Aorta (tissue), 5 donors: ENCODE results near the gene SLC2A4. TPM values are rescaled to one million over a fixed set of nuclear protein-coding genes. Genes with fewer than 3 reads are reported as not detected.
"Not testable (repeated sequence)": the region's sequence is repeated elsewhere in the genome, so short reads cannot be mapped to it uniquely, and the experiment has no call there.

Experiments used
- ATAC-seq: fragments of 200-7000 bp; cut with Tn5 transposase; one replicate; pipeline ENCODE4 v1.9.1; 2022; ENCODE audit warnings: moderate library complexity; ENCODE audit not compliant: low FRiP score
- DNase-seq, 2 donors: peaks; one replicate each; pipeline ENCODE4 v3.0.0-alpha.2; 2020
- H3K27ac ChIP-seq, 2 donors: one replicate each; pipeline ENCODE4 v1.5.1; 2013; ENCODE audit warnings: low read length in 2 of 2, mild to moderate bottlenecking in 2 of 2, moderate library complexity in 2 of 2, control low read depth in 1 of 2, inconsistent platforms in 1 of 2, low read depth in 1 of 2
- H3K27me3 ChIP-seq, 2 donors: one replicate each; pipeline ENCODE4 v1.6.1; 2013; ENCODE audit warnings: control low read depth in 1 of 2, low read length in 1 of 2, mild to moderate bottlenecking in 1 of 2, moderate library complexity in 1 of 2; ENCODE audit not compliant: insufficient read depth in 2 of 2, control insufficient read depth in 1 of 2
- H3K36me3 ChIP-seq, 2 donors: one replicate each; pipeline ENCODE4 v1.6.1; 2013; ENCODE audit warnings: control low read depth in 1 of 2, low read length in 1 of 2, mild to moderate bottlenecking in 1 of 2; ENCODE audit not compliant: insufficient read depth in 2 of 2, control insufficient read depth in 1 of 2
- H3K4me1 ChIP-seq, 2 donors: one replicate each; pipeline ENCODE4 v1.6.1; 2013; ENCODE audit warnings: low read length in 2 of 2, control low read depth in 1 of 2, mild to moderate bottlenecking in 1 of 2, moderate library complexity in 1 of 2; ENCODE audit not compliant: insufficient read depth in 2 of 2, control insufficient read depth in 1 of 2
- H3K4me3 ChIP-seq, 2 donors: one replicate each; pipeline ENCODE4 v1.5.1; 2013; ENCODE audit warnings: low read length in 2 of 2, control low read depth in 1 of 2, mild to moderate bottlenecking in 1 of 2
- H3K9me3 ChIP-seq: one replicate; pipeline ENCODE4 v1.6.1; 2013; ENCODE audit warnings: mild to moderate bottlenecking, low read length; ENCODE audit not compliant: control insufficient read depth
- WGBS, 2 donors: extraction: QIAGEN DNeasy Blood & Tissue Kit; methylation state at CpG; one replicate each; pipeline ENCODE4 v1.1.7; 2013; 5-methylcytosine and 5-hydroxymethylcytosine counted together
- intact Hi-C, 2 donors: fragments of 100-400 bp; cut with DNase I; formaldehyde crosslinking; loops; one replicate each; pipeline versions ENCODE4 v1.14.2 to v1.15.0; 2022
- polyA plus RNA-seq, 2 donors: library from polyadenylated mRNA; stranded (reverse); fragments of 200-250 nt; gene quantifications; one replicate each; pipeline ENCODE4 v1.2.3, GENCODE V29; 2013
- total RNA-seq, 2 donors: library from RNA; stranded (reverse); fragmentation: NEBNext Ultra II Directional; extraction: Animal tissue kit (Norgen Biotek cat#: 25700); gene quantifications; one replicate each; pipeline ENCODE4 v1.2.1, GENCODE V29; 2021
- donor health status: healthy with polysubstance abuse.
- donor health status: Bipolar disorder and iron deficiency.
- donor health status: DM: no; HTN: no; CAD: no.
- donor health status: DM: no; HTN: no; CAD: no.
- donor health status: DM: yes; HTN: yes; CAD: no.

Gene SLC2A4
- total and polyA plus RNA-seq, 4 donors, result 0.63 to 3.9 (median 2.1) TPM

GRCh38 chr17:7328840-7329373, 47.4 kb downstream of the SLC2A4 start, which contains the start of gene NEURL4:
NEURL4 (minus strand) TSS chr17:7329335; CDS start chr17:7329312, 23 bp downstream.
- WGBS, 2 donors, result 1% methylated on average over 43 to 50 of the region's 50 CpGs
- intact Hi-C loops, result loop anchor here in 1 of 2 donors (1.0 kb wide), 1 partner anchor 23 kb away; the partner anchor contains the start of gene KCTD11

GRCh38 chr17:7329374-7329996, 48.0 kb downstream of the SLC2A4 start:
- DNase-seq, result peak; percentile 99
- peak; percentile 94 for ATAC-seq
- Histone ChIP-seq H3K4me3 (peak overlapping the region; percentile 54 to 57), H3K27me3 (no peaks in the 10 kb centered on the region), H3K9me3 (no peaks in the 10 kb centered on the region), H3K27ac (peak overlapping the region; percentile 15 to 73), H3K36me3 (no peaks in the 10 kb centered on the region), H3K4me1 (no peaks in the 10 kb centered on the region)
- intact Hi-C loops, result loop anchor here in 1 of 2 donors (1.0 kb wide), 1 partner anchor 23 kb away; the partner anchor contains the start of gene KCTD11
- 0 to 1% methylated on average over 42 to 43 of the region's 43 CpGs for WGBS, 2 donors

More at GRCh38 chr17:7328840-7329373, 47.4 kb downstream of the SLC2A4 start, which contains the start of gene NEURL4:
- Histone ChIP-seq H3K27me3 (no peaks in the 10 kb centered on the region), H3K27ac (peak within 1 kb of the TSS; percentile 15 to 73), H3K36me3 (no peaks in the 10 kb centered on the region), H3K4me3 (peak within 1 kb of the TSS; percentile 54 to 57), H3K9me3 (no peaks in the 10 kb centered on the region), H3K4me1 (no peaks in the 10 kb centered on the region)
- DNase-seq, result no peak
- no peak for ATAC-seq

DNA sequence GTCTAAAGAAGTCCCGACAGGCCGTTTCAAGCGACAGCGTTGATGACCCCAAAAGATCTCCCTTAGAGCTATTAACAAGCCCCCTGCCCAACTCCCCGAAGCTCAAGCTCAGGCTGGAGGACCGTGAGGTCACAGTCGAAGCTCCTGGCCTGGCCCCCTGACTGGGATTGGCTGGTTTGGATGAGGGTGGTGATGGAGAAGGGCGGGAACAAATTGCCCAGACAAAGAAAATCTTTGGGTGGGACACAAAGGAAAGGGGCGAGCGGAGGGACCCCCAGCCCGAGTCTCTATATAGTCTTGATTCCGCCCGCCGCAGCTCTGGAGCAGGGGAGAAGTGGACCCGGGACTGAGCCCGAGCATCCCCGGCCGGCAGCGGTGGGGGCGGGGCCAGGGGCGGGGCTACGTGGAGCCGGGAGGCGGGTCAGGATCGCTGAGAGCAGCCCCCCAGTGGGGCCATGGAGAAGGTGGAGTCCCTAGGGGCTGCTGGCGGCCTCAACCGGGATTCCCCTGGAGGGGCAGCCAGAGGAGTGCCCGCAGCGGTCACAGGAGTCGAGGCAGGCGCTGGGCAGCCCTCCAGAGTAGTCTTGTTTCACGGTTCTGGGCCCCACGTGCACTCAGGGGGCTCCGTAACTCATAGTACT, 48.6 kb downstream of the SLC2A4 start:
- WGBS, 2 donors, result 0% methylated on average over 30 to 34 of the region's 34 CpGs
- H3K27me3 ChIP-seq, result no peaks in the 10 kb centered on the region
- H3K36me3 ChIP-seq, result no peaks in the 10 kb centered on the region
- DNase-seq (peak; percentile 85 to 92), ATAC-seq (peak; percentile 81)
- H3K4me1 ChIP-seq, result no peaks in the 10 kb centered on the region
- H3K27ac ChIP-seq, result peak overlapping the region; percentile 15 to 73
- peak overlapping the region; percentile 42 to 57 for H3K4me3 ChIP-seq
- intact Hi-C loops, result loop anchor here in 1 of 2 donors (1.0 to 2.0 kb wide), 2 partner anchors 19 to 22 kb away; partner anchors contain the start of gene KCTD11
- H3K9me3 ChIP-seq, result no peaks in the 10 kb centered on the region

- Histone ChIP-seq H3K4me1 (no peaks in the 10 kb centered on the region), H3K27me3 (no peaks in the 10 kb centered on the region), H3K27ac (peak overlapping the region in 1 of 2 donors; percentile 3), H3K36me3 (no peaks in the 10 kb centered on the region), H3K9me3 (no peaks in the 10 kb centered on the region), H3K4me3 (peak overlapping the region in 1 of 2 donors; percentile 42)
- DNase-seq (no peak), ATAC-seq (no peak)
- intact Hi-C loops, result loop anchor here in 1 of 2 donors (2.0 kb wide), 1 partner anchor 18 kb away; no protein-coding TSS in a partner anchor
- WGBS, 2 donors, result 60% methylated on average over 13 of the region's 13 CpGs
These were observed 49.1 kb downstream of the SLC2A4 start for GRCh38 chr17:7330638-7331015.

DNA sequence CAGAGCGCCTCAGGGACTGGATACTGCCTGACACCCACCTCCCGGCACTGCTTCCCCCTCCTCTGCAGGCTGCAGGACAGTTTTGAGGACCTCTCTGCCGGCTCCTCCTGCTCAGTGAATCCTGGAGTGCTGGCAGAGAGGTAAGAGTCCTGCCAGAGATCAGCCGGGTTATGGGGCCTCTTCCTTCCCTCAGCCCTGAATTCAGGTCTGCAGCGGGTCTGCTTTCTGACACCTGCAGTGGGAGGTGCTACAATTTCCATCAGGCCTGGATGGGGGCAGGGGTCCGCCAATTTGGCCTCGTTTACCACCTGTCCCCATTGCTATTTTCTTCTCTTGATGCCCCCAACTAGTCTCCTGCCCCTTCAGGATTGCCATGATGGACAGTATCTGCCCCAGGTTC, 50.6 kb downstream of the SLC2A4 start:
- no peaks in the 10 kb centered on the region for H3K36me3 ChIP-seq
- WGBS, 2 donors, result 56 to 61% methylated on average over 7 of the region's 7 CpGs
- H3K4me1 ChIP-seq, result no peaks in the 10 kb centered on the region
- H3K27ac ChIP-seq, result no peak overlapping the region
- intact Hi-C loops, result no loop called here
- no peak overlapping the region for H3K4me3 ChIP-seq
- DNase-seq (no peak), ATAC-seq (no peak)
- H3K9me3 ChIP-seq, result no peaks in the 10 kb centered on the region
- H3K27me3 ChIP-seq, result no peaks in the 10 kb centered on the region

GRCh38 chr17:7332600-7333069, 51.1 kb downstream of the SLC2A4 start:
- not testable (repeated sequence) for H3K9me3 ChIP-seq, H3K27ac ChIP-seq
- 61% methylated on average over 14 of the region's 14 CpGs for WGBS, 2 donors

GRCh38 chr17:7334938-7335538, 53.5 kb downstream of the SLC2A4 start:
- H3K4me3 ChIP-seq, result no peak overlapping the region
- H3K9me3 ChIP-seq, result no peaks in the 10 kb centered on the region
- intact Hi-C loops, result no loop called here
- WGBS, 2 donors, result 74 to 86% methylated on average over 3 of the region's 3 CpGs
- no peaks in the 10 kb centered on the region for H3K27me3 ChIP-seq
- no peak for ATAC-seq
- no peaks in the 10 kb centered on the region for H3K4me1 ChIP-seq
- no peak overlapping the region for H3K27ac ChIP-seq
- no peaks in the 10 kb centered on the region for H3K36me3 ChIP-seq
- DNase-seq, result no peak

More at GRCh38 chr17:7332600-7333069, 51.1 kb downstream of the SLC2A4 start:
- DNase-seq, H3K36me3 ChIP-seq, intact Hi-C loops, H3K27me3 ChIP-seq, H3K4me1 ChIP-seq, ATAC-seq, H3K4me3 ChIP-seq: not testable (repeated sequence)

- intact Hi-C loops, DNase-seq, H3K36me3 ChIP-seq, H3K4me3 ChIP-seq, H3K9me3 ChIP-seq, ATAC-seq, H3K4me1 ChIP-seq, H3K27me3 ChIP-seq, H3K27ac ChIP-seq: not testable (repeated sequence)
- 85 to 88% methylated on average over 13 of the region's 13 CpGs for WGBS, 2 donors
These were observed 54.2 kb downstream of the SLC2A4 start for GRCh38 chr17:7335765-7336164.
